ENCODE data around the gene RHOF.

DNA sequence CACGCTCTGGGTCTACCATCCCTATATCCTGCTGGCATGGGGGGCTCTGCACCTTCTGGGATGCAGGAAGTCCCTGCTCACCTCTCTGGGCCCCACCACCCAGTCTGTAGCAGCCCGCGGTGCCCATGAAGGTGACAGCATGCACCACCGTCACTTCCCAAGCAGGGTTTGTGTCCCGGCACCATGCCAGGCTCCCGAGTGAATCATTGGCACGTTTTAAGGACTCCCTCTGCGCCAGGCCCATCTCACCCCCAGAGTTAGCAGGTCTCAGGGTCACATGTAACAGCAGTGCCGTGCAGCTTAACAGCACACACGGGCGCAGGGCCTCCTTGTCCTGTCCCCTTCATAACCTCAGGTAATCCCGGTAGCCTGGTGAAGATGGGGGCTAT is 30.2 kb upstream of the RHOF start:
- TF ChIP-seq POLR2AphosphoS5 (IDR thresholded peaks at IDR 0.05; ENCODE audit: low read depth, low read length) = no peak
- TF ChIP-seq USF2 (IDR thresholded peaks at IDR 0.05; ENCODE audit: borderline replicate concordance, low read depth, low read length) = no peak
- TF ChIP-seq FOXJ3 (CRISPR knock-in tag; IDR thresholded peaks at IDR 0.05) = no peak
- TF ChIP-seq CTCF (IDR thresholded peaks at IDR 0.05) = no peak
- TF ChIP-seq, protein P1, sequence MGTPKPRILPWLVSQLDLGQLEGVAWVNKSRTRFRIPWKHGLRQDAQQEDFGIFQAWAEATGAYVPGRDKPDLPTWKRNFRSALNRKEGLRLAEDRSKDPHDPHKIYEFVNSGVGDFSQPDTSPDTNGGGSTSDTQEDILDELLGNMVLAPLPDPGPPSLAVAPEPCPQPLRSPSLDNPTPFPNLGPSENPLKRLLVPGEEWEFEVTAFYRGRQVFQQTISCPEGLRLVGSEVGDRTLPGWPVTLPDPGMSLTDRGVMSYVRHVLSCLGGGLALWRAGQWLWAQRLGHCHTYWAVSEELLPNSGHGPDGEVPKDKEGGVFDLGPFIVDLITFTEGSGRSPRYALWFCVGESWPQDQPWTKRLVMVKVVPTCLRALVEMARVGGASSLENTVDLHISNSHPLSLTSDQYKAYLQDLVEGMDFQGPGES (IDR thresholded peaks at IDR 0.05; ENCODE audit: low read depth, low read length) = no peak
- TF ChIP-seq TAF1 (IDR thresholded peaks at IDR 0.05; ENCODE audit: borderline replicate concordance, low read depth, low read length) = no peak
- no peak for TF ChIP-seq MAX (IDR thresholded peaks at IDR 0.05; ENCODE audit: low read depth)
- TF ChIP-seq EP300 (IDR thresholded peaks at IDR 0.05; ENCODE audit: borderline replicate concordance in 1 of 2, low read depth in 1 of 2, low read length in 1 of 2) = no peak
- TF ChIP-seq, protein P2, sequence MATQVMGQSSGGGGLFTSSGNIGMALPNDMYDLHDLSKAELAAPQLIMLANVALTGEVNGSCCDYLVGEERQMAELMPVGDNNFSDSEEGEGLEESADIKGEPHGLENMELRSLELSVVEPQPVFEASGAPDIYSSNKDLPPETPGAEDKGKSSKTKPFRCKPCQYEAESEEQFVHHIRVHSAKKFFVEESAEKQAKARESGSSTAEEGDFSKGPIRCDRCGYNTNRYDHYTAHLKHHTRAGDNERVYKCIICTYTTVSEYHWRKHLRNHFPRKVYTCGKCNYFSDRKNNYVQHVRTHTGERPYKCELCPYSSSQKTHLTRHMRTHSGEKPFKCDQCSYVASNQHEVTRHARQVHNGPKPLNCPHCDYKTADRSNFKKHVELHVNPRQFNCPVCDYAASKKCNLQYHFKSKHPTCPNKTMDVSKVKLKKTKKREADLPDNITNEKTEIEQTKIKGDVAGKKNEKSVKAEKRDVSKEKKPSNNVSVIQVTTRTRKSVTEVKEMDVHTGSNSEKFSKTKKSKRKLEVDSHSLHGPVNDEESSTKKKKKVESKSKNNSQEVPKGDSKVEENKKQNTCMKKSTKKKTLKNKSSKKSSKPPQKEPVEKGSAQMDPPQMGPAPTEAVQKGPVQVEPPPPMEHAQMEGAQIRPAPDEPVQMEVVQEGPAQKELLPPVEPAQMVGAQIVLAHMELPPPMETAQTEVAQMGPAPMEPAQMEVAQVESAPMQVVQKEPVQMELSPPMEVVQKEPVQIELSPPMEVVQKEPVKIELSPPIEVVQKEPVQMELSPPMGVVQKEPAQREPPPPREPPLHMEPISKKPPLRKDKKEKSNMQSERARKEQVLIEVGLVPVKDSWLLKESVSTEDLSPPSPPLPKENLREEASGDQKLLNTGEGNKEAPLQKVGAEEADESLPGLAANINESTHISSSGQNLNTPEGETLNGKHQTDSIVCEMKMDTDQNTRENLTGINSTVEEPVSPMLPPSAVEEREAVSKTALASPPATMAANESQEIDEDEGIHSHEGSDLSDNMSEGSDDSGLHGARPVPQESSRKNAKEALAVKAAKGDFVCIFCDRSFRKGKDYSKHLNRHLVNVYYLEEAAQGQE (IDR thresholded peaks at IDR 0.05; ENCODE audit: low read depth, low read length) = no peak
- TF ChIP-seq JUND (IDR thresholded peaks at IDR 0.05) = no peak
- no peak for TF ChIP-seq CHD2 (IDR thresholded peaks at IDR 0.05; ENCODE audit: low read length, partially characterized antibody)
- TF ChIP-seq PBX3 (IDR thresholded peaks at IDR 0.05) = no peak
- TF ChIP-seq, protein P3, sequence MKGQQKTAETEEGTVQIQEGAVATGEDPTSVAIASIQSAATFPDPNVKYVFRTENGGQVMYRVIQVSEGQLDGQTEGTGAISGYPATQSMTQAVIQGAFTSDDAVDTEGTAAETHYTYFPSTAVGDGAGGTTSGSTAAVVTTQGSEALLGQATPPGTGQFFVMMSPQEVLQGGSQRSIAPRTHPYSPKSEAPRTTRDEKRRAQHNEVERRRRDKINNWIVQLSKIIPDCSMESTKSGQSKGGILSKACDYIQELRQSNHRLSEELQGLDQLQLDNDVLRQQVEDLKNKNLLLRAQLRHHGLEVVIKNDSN (IDR thresholded peaks at IDR 0.05; ENCODE audit: borderline replicate concordance, low read depth) = no peak
- TF ChIP-seq RAD21 (IDR thresholded peaks at IDR 0.05; ENCODE audit: low read length) = no peak

All from SK-N-SH (cell line).